ENCODE data around the gene PRSS23.
"Not testable (repeated sequence)": the region's sequence is repeated elsewhere in the genome, so short reads cannot be mapped to it uniquely, and the experiment has no call there.

The PRSS23 gene

DNA sequence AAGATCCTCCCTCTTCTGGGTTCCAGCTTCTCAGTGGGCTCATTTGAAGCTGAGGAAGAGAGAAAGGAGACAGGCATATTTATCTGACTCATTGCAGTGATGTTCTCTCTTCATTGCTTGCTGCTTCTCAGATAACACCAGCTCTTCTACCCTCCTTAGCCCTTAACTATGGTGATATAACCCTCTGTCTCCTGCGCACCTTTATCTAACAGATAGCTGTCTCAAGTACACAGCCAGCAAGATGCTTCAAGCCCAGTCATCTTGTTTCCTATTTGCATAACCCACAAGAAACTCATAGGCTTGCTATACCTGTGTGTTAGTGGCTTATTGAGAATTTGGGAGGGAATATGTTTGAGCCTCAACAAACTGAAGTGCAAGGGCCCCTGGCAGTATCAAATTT lies 12.6 kb downstream of the PRSS23 start:
- H3K27ac ChIP-seq = no peak overlapping the region
- no peak for TF ChIP-seq ZFX (IDR thresholded peaks at IDR 0.05)
- TF ChIP-seq, protein P1, sequence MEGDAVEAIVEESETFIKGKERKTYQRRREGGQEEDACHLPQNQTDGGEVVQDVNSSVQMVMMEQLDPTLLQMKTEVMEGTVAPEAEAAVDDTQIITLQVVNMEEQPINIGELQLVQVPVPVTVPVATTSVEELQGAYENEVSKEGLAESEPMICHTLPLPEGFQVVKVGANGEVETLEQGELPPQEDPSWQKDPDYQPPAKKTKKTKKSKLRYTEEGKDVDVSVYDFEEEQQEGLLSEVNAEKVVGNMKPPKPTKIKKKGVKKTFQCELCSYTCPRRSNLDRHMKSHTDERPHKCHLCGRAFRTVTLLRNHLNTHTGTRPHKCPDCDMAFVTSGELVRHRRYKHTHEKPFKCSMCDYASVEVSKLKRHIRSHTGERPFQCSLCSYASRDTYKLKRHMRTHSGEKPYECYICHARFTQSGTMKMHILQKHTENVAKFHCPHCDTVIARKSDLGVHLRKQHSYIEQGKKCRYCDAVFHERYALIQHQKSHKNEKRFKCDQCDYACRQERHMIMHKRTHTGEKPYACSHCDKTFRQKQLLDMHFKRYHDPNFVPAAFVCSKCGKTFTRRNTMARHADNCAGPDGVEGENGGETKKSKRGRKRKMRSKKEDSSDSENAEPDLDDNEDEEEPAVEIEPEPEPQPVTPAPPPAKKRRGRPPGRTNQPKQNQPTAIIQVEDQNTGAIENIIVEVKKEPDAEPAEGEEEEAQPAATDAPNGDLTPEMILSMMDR (conservative IDR thresholded peaks at IDR 0.05) = no peak

- no peak for TF ChIP-seq ZFX (IDR thresholded peaks at IDR 0.05)
- TF ChIP-seq, protein P1 (conservative IDR thresholded peaks at IDR 0.05) = no peak
- no peak overlapping the region for H3K27ac ChIP-seq
Observed at GRCh38 chr11:86814775-86815174, 14.4 kb downstream of the PRSS23 start.

GRCh38 chr11:86815726-86816125 lies 15.4 kb downstream of the PRSS23 start:
- no peak overlapping the region for H3K27ac ChIP-seq

DNA sequence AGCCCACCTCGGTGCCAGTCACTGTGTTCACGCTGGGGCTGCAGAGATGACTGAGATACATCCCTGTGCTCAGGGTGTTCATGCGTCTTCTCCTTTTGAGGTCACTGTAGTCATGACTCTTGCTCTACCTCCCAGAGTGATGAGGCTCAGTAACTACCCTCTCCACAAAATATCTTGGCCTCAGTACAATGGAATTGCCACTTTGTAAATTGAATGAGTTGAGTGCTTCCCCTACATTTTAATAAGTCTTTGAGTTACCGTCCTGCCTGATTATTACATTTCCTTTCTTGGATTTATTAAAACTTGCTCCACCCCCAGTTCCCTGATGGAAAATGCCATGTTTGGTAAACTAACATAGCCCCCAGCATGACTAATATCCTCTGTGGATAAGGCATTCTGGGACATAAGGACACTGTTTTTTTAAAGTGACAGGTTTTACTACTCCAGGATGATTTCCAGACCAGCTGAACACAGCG lies 15.9 kb downstream of the PRSS23 start:
- H3K27ac ChIP-seq = no peak overlapping the region
- TF ChIP-seq ZFX (IDR thresholded peaks at IDR 0.05) = no peak
- TF ChIP-seq, protein P1 (conservative IDR thresholded peaks at IDR 0.05) = no peak

More at GRCh38 chr11:86815726-86816125, 15.4 kb downstream of the PRSS23 start:
- TF ChIP-seq, protein P1 (conservative IDR thresholded peaks at IDR 0.05) = no peak
- TF ChIP-seq ZFX (IDR thresholded peaks at IDR 0.05) = no peak

- H3K27ac ChIP-seq = no peak overlapping the region
- TF ChIP-seq, protein P1 (conservative IDR thresholded peaks at IDR 0.05) = peak; percentile 86
- TF ChIP-seq ZFX (IDR thresholded peaks at IDR 0.05) = no peak
Observed at GRCh38 chr11:86818462-86819192, 18.3 kb downstream of the PRSS23 start.

- not testable (repeated sequence) for H3K27ac ChIP-seq
Observed at GRCh38 chr11:86824139-86824538, 23.8 kb downstream of the PRSS23 start.

GRCh38 chr11:86834376-86834775 lies 34.0 kb downstream of the PRSS23 start:
- H3K27ac ChIP-seq = not testable (repeated sequence)

DNA sequence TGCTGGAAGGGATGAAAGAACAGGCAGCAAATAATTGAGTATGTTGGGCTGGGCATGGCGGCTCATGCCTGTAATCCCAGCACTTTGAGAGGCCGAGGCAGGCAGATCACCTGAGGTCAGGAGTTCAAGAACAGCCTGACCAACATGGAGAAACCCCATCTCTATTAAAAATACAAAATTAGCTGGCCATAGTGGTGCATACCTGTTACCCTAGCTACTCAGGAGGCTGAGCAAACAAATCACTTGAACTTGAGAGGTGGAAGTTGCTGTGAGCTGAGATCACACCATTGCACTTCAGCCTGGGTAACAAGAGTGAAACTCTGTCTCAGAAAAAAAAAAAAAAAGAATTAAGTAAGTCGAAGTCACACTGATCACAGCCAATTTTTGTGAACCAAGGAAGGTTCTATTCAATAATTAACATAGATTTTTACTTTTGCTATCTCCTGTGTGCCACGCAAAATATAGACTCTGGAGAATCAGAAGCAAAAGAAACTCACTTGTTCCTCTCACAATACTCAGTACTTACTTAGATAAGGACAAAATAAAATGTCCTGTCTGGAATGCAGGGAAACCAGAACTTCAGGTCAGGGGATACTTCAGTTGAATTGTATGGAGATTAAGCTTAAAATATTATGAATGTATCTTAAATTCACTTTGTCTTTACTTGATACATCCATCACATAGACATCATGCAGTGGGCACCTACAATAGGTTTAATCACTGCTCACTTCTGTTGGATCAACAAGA lies 44.6 kb downstream of the PRSS23 start:
- not testable (repeated sequence) for H3K27ac ChIP-seq

DNA sequence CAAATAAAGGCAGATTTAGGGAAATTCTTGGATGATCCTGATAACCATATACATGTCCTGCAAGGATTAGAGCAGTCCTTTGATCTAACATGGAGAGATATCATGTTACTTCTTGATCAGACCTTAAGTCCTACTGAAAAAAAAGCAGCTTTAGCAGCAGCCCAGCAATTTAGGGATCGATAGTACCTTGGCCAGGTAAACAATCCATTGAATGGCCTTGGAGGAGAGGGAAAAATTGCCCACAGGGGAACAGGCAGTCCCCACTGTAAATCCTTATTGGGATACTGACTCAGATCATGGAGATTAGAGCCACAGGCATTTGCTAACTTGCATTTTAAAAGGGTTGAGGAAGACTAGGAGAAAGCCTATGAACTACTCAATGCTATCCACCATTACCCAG lies 47.8 kb downstream of the PRSS23 start:
- no peak overlapping the region for H3K27ac ChIP-seq
- TF ChIP-seq, protein P1 (conservative IDR thresholded peaks at IDR 0.05) = no peak
- TF ChIP-seq ZFX (IDR thresholded peaks at IDR 0.05) = no peak
